GM03348 (cell line): ENCODE measurements around the gene LENG1.
A peak's percentile ranks its signal among the peaks of the same experiment; 100 is the strongest.
"Not testable (repeated sequence)": the region's sequence is repeated elsewhere in the genome, so short reads cannot be mapped to it uniquely, and the experiment has no call there.

Experiments used
- DNase-seq: peaks from one replicate; pipeline ENCODE4 v3.0.0; 2012; ENCODE audit warnings: low spot score

Gene LENG1

GRCh38 chr19:54189735-54190502 is 30.4 kb upstream of the LENG1 start:
- peak; percentile 96 for DNase-seq

GRCh38 chr19:54189145-54189734 is 29.7 kb upstream of the LENG1 start, which contains the start of gene MBOAT7:
MBOAT7 (minus strand) TSS chr19:54189580; CDS start chr19:54188508, 1,072 bp downstream.
- no peak for DNase-seq

GRCh38 chr19:54188215-54188871 is 28.8 kb upstream of the LENG1 start:
- DNase-seq = peak; percentile 61

- no peak for DNase-seq
These were observed 27.4 kb upstream of the LENG1 start for GRCh38 chr19:54186934-54187381.

GRCh38 chr19:54186351-54186750 is 26.8 kb upstream of the LENG1 start:
- DNase-seq = no peak

GRCh38 chr19:54183431-54183830 is 23.9 kb upstream of the LENG1 start:
- DNase-seq = no peak

GRCh38 chr19:54181894-54182293 is 22.4 kb upstream of the LENG1 start:
- not testable (repeated sequence) for DNase-seq

- DNase-seq = no peak
These were observed 21.2 kb upstream of the LENG1 start for GRCh38 chr19:54180691-54181091.

- no peak for DNase-seq
These were observed 20.5 kb upstream of the LENG1 start for GRCh38 chr19:54179921-54180461.

- no peak for DNase-seq
These were observed 19.8 kb upstream of the LENG1 start for GRCh38 chr19:54179262-54179852.

- DNase-seq = no peak
These were observed 19.2 kb upstream of the LENG1 start for GRCh38 chr19:54178581-54179261.

- DNase-seq = no peak
These were observed 14.7 kb upstream of the LENG1 start for GRCh38 chr19:54173951-54174834.

- DNase-seq = no peak
These were observed 13.8 kb upstream of the LENG1 start for GRCh38 chr19:54173359-54173699.

- DNase-seq = peak; percentile 25
These were observed 13.2 kb upstream of the LENG1 start, which contains the start of gene TMC4 for GRCh38 chr19:54172471-54173358. TMC4 (minus strand) TSS chr19:54173160; CDS start chr19:54173117, 43 bp downstream.

- DNase-seq = not testable (repeated sequence)
These were observed 12.4 kb upstream of the LENG1 start for GRCh38 chr19:54171736-54172431.

- DNase-seq = no peak
These were observed 9.7 kb upstream of the LENG1 start for GRCh38 chr19:54169149-54169740.

- peak; percentile 92 for DNase-seq
These were observed 8.8 kb upstream of the LENG1 start for GRCh38 chr19:54168174-54168917.

- no peak for DNase-seq
These were observed 5.7 kb upstream of the LENG1 start for GRCh38 chr19:54165222-54165621.
